ENCODE measurements around the gene NFATC1.

Gene NFATC1

GRCh38 chr18:79523206-79523735 lies 127.5 kb downstream of the NFATC1 start:
- Histone ChIP-seq H3K9me3 (ENCODE audit: control insufficient read depth, low read length) (no peaks in the 10 kb centered on the region), H3K4me1 (no peaks in the 10 kb centered on the region), H3K4me3 (ENCODE audit: low read depth, low read length) (no peak overlapping the region), H3K4me2 (ENCODE audit: low read length) (no peak overlapping the region), H3K27me3 (ENCODE audit: control insufficient read depth, insufficient read depth, low read length) (no peaks in the 10 kb centered on the region), H3K36me3 (ENCODE audit: control insufficient read depth, insufficient read depth, low read length) (no peaks in the 10 kb centered on the region), H3K27ac (no peak overlapping the region), H3K9ac (no peak overlapping the region), H2AFZ (no peak overlapping the region), H3K79me2 (no peaks in the 10 kb centered on the region)
- TF ChIP-seq CTCF (IDR thresholded peaks at IDR 0.05) = no peak

- Histone ChIP-seq H3K27ac (no peak overlapping the region), H3K27me3 (ENCODE audit: control insufficient read depth, insufficient read depth, low read length) (no peaks in the 10 kb centered on the region), H3K4me2 (ENCODE audit: low read length) (no peak overlapping the region), H3K4me1 (no peaks in the 10 kb centered on the region), H3K9ac (no peak overlapping the region), H3K79me2 (no peaks in the 10 kb centered on the region), H2AFZ (no peak overlapping the region), H3K4me3 (ENCODE audit: low read depth, low read length) (no peak overlapping the region), H3K9me3 (ENCODE audit: control insufficient read depth, low read length) (no peaks in the 10 kb centered on the region), H3K36me3 (ENCODE audit: control insufficient read depth, insufficient read depth, low read length) (no peaks in the 10 kb centered on the region)
- no peak for TF ChIP-seq CTCF (IDR thresholded peaks at IDR 0.05)
Observed at GRCh38 chr18:79523736-79524180, 128.0 kb downstream of the NFATC1 start.

DNA sequence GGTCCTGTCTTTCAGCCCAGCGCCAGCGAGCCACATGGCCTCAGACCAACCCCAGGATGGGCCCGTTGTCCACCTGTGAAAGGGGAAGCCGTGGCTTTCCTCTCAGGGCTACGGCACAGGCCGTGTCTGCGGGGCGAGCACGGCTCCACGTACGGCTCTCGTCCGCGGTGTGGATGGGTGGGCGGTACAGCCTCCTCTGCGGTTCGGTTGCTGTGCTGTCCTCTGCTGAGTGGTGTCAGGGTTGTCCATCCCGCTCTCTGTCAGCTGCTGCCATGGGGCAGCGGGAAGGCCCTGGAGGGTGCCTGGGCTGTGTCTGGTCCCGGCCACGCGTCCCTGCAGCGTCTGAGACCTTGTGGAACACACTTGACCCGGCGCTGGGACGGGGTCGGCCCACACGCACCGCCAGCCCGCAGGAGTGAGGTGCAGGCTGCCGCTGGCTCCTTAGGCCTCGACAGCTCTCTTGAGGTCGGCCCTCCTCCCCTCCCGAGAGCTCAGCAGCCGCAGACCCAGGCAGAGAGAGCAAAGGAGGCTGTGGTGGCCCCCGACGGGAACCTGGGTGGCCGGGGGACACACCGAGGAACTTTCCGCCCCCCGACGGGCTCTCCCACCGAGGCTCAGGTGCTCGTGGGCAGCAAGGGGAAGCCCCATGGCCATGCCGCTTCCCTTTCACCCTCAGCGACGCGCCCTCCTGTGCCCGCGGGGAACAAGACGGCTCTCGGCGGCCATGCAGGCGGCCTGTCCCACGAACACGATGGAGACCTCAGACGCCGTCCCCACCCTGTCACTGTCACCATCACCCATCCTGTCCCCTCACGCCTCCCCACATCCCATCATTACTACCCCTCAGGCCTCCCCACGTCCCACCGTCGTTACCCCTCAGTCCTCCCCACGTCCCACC lies 128.7 kb downstream of the NFATC1 start:
- no peaks in the 10 kb centered on the region for H3K79me2 ChIP-seq
- H3K4me1 ChIP-seq = no peaks in the 10 kb centered on the region
- no peaks in the 10 kb centered on the region for H3K27me3 ChIP-seq (ENCODE audit: control insufficient read depth, insufficient read depth, low read length)
- H3K36me3 ChIP-seq (ENCODE audit: control insufficient read depth, insufficient read depth, low read length) = no peaks in the 10 kb centered on the region
- no peaks in the 10 kb centered on the region for H3K9me3 ChIP-seq (ENCODE audit: control insufficient read depth, low read length)
- no peak overlapping the region for H3K4me2 ChIP-seq (ENCODE audit: low read length)
- no peak for TF ChIP-seq CTCF (IDR thresholded peaks at IDR 0.05)
- no peak overlapping the region for H2AFZ ChIP-seq
- no peak overlapping the region for H3K4me3 ChIP-seq (ENCODE audit: low read depth, low read length)
- H3K9ac ChIP-seq = no peak overlapping the region
- no peak overlapping the region for H3K27ac ChIP-seq

DNA sequence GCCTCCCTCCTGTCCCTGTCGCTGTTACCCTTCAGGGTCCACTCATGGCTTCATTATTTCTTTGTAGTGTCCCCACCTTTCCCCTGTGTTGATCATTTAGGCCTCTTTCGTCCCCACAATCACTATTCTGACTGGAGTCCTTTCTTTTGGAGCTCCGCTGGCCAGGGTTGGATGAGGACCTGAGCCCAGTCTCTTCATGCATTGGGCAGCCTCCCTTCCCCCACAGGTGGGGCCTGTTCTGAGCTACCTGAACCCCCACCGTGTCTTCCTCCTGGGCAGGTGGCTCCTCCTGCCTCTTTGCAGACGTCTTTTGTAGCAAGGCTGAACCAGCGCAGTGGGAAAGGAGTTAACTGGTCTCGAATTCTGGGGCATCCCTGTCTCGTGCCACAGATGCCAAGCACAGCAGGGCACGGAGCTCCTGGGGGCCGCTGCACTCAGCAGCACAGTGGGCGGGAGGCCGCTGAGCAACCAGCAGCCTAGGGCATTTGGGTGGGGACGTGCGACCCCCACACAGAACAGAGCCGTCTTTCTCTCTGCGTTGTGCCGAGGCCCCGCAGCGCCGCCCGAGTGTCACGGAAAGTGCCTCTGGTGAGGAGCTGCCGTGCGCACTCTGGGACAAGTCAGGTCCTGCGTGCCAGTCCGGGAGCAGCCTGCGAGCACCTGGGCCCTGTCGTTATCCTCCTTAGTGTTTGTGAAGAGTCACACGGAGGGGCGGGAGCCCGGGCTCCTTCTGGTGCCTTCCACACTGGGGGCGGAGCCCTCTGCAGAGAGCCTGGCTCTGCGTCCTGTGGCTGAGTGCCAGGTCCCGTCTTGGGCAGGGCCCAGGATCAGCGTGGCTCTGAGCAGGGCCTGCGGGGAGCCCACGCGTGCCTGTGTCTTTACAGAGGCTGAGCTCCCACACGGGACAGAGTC lies 130.1 kb downstream of the NFATC1 start:
- no peaks in the 10 kb centered on the region for H3K36me3 ChIP-seq (ENCODE audit: control insufficient read depth, insufficient read depth, low read length)
- H3K27me3 ChIP-seq (ENCODE audit: control insufficient read depth, insufficient read depth, low read length) = no peaks in the 10 kb centered on the region
- no peaks in the 10 kb centered on the region for H3K79me2 ChIP-seq
- H3K27ac ChIP-seq = no peak overlapping the region
- TF ChIP-seq CTCF (IDR thresholded peaks at IDR 0.05) = no peak
- H3K9ac ChIP-seq = no peak overlapping the region
- no peaks in the 10 kb centered on the region for H3K4me1 ChIP-seq
- H2AFZ ChIP-seq = no peak overlapping the region
- no peaks in the 10 kb centered on the region for H3K9me3 ChIP-seq (ENCODE audit: control insufficient read depth, low read length)
- no peak overlapping the region for H3K4me2 ChIP-seq (ENCODE audit: low read length)
- H3K4me3 ChIP-seq (ENCODE audit: low read depth, low read length) = no peak overlapping the region

Data from parathyroid adenoma (tissue), 2 donors.